ENCODE data around the gene SMTN.

GRCh38 chr22:31049815-31050420 lies 31.2 kb upstream of the SMTN start:
- TF ChIP-seq CTCF (IDR thresholded peaks at IDR 0.05; ENCODE audit: insufficient read depth, low read length), result no peak
- no peak for TF ChIP-seq POLR2AphosphoS5 (IDR thresholded peaks at IDR 0.05; ENCODE audit: low read depth)
- no peak for TF ChIP-seq SPI1 (IDR thresholded peaks at IDR 0.05; ENCODE audit: borderline replicate concordance, low read depth)
- TF ChIP-seq, protein P1, sequence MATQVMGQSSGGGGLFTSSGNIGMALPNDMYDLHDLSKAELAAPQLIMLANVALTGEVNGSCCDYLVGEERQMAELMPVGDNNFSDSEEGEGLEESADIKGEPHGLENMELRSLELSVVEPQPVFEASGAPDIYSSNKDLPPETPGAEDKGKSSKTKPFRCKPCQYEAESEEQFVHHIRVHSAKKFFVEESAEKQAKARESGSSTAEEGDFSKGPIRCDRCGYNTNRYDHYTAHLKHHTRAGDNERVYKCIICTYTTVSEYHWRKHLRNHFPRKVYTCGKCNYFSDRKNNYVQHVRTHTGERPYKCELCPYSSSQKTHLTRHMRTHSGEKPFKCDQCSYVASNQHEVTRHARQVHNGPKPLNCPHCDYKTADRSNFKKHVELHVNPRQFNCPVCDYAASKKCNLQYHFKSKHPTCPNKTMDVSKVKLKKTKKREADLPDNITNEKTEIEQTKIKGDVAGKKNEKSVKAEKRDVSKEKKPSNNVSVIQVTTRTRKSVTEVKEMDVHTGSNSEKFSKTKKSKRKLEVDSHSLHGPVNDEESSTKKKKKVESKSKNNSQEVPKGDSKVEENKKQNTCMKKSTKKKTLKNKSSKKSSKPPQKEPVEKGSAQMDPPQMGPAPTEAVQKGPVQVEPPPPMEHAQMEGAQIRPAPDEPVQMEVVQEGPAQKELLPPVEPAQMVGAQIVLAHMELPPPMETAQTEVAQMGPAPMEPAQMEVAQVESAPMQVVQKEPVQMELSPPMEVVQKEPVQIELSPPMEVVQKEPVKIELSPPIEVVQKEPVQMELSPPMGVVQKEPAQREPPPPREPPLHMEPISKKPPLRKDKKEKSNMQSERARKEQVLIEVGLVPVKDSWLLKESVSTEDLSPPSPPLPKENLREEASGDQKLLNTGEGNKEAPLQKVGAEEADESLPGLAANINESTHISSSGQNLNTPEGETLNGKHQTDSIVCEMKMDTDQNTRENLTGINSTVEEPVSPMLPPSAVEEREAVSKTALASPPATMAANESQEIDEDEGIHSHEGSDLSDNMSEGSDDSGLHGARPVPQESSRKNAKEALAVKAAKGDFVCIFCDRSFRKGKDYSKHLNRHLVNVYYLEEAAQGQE (IDR thresholded peaks at IDR 0.05; ENCODE audit: insufficient replicate concordance, low read depth), result no peak
- TF ChIP-seq GABPA (IDR thresholded peaks at IDR 0.05; ENCODE audit: low read depth), result no peak

Data from HL-60 (cell line).